Colonic mucosa (tissue), 4 donors: ENCODE measurements around the gene ARL13A. TPM values are rescaled to one million over a fixed set of nuclear protein-coding genes. Genes with fewer than 3 reads are reported as not detected.
"Not testable (repeated sequence)": the region's sequence is repeated elsewhere in the genome, so short reads cannot be mapped to it uniquely, and the experiment has no call there.

Source experiments
- DNase-seq: peaks from one replicate; pipeline ENCODE4 v3.0.0-alpha.2; 2020
- H3K27ac ChIP-seq: fragments of 200-600 bp; one replicate; pipeline ENCODE4 v1.8.0; 2021
- H3K27me3 ChIP-seq: fragments of 200-600 bp; one replicate; pipeline ENCODE4 v1.8.0; 2021
- H3K36me3 ChIP-seq: fragments of 200-600 bp; one replicate; pipeline ENCODE4 v1.8.0; 2021
- H3K4me1 ChIP-seq: fragments of 200-600 bp; one replicate; pipeline ENCODE4 v1.8.0; 2021; ENCODE audit warnings: mild to moderate bottlenecking
- H3K4me3 ChIP-seq: fragments of 200-600 bp; one replicate; pipeline ENCODE4 v1.8.0; 2021
- H3K9ac ChIP-seq, 2 donors: one replicate each; pipeline ENCODE4 v1.7.0; 2013; ENCODE audit warnings: control low read depth in 2 of 2, low read depth in 2 of 2, low read length in 2 of 2
- H3K9me3 ChIP-seq: fragments of 200-600 bp; one replicate; pipeline ENCODE4 v1.8.0; 2021
- intact Hi-C: fragments of 100-400 bp; cut with DNase I; formaldehyde crosslinking; loops from one replicate; pipeline ENCODE4 v1.14.1; 2022
- total RNA-seq, 2 donors: library from RNA; stranded (reverse); fragmentation: NEBNext Ultra II Directional in 1 of 2; extraction: Animal tissue kit (Norgen Biotek cat#: 25700) in 1 of 2; gene quantifications; one replicate each; pipeline ENCODE4 v1.2.1, GENCODE V29; 2021
- TF ChIP-seq, protein P1 (sequence below): fragments of 200-600 bp; IDR thresholded peaks from one replicate; pipeline ENCODE4 v1.8.0; 2022; ENCODE audit warnings: antibody characterized with exemption, mild to moderate bottlenecking
- donor health status: healthy.
- donor health status: DM: no; HTN: no; CAD: no.
- donor health status: DM: no; HTN: no; CAD: no.

The ARL13A gene
- total RNA-seq, 2 donors from 2014 or later, result not detected

DNA sequence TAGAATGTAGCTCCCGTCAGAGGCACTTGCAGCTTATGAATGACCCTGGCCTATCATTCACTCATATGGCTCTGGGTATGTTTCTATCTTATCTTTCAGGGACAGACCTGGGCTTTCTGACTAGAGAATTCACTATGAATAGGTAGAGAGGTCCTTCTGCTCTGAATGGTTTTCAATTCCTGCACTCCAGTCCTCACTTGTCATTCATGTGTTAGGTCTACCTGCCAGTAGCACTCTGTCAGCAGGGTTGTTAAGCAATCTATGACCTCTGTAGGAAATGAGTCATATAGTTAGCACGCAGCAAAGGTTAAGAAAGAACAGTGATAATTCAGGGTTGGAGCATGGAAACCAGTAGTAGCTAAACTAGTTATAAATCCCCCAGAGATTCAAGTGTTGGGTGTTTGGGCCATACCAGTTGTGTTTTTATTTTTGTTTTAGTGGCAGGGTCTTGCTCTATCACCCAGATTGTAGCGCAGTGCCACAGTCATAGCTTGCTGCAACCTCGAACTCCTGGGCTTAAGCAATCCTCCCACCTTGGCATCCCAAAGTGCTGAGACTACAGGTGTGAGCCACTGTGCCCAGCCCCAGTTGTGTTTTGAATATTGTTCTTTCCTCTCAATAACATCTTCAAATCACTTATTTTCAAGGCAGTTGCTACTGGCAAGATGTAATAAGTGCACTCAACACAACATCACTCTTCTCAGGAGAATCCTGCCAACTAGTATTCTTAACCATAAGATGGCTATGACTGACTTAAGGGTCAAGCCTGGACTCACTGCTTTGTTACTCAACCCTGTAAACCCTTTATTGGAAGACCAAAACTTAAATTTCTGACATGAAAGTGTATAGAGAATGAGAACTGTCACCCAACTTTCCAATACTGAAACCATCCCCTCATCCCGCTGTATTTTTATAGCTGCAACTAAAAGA is 25.1 kb downstream of the ARL13A start:
- no peaks in the 10 kb centered on the region for H3K9me3 ChIP-seq
- TF ChIP-seq, protein P1, sequence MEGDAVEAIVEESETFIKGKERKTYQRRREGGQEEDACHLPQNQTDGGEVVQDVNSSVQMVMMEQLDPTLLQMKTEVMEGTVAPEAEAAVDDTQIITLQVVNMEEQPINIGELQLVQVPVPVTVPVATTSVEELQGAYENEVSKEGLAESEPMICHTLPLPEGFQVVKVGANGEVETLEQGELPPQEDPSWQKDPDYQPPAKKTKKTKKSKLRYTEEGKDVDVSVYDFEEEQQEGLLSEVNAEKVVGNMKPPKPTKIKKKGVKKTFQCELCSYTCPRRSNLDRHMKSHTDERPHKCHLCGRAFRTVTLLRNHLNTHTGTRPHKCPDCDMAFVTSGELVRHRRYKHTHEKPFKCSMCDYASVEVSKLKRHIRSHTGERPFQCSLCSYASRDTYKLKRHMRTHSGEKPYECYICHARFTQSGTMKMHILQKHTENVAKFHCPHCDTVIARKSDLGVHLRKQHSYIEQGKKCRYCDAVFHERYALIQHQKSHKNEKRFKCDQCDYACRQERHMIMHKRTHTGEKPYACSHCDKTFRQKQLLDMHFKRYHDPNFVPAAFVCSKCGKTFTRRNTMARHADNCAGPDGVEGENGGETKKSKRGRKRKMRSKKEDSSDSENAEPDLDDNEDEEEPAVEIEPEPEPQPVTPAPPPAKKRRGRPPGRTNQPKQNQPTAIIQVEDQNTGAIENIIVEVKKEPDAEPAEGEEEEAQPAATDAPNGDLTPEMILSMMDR, result no peak

DNA sequence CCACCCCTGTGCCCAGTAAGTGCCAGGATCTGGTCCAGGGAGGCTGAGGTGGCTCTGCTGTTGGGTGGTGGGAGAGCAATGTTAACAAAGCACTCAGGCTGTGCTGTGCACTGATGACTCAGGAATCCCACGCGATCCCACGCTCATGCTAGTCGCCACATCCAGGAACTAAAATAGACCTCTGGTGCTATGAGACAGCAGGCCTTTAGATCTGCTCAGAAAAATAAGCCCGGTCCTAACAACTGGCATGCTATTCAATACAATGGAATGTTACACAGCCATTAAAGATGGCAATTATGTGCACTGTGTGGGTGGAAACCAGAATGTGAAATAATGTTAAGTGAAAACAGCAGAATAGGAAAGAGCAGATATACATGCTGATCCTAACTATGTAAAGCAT is 26.0 kb downstream of the ARL13A start:
- TF ChIP-seq, protein P1, result no peak
- no peak overlapping the region for H3K9ac ChIP-seq
- intact Hi-C loops, result no loop called here
- no peak overlapping the region for H3K27ac ChIP-seq
- H3K4me1 ChIP-seq, result no peaks in the 10 kb centered on the region
- H3K27me3 ChIP-seq, result no peaks in the 10 kb centered on the region
- H3K36me3 ChIP-seq, result no peaks in the 10 kb centered on the region
- no peaks in the 10 kb centered on the region for H3K9me3 ChIP-seq
- DNase-seq, result no peak
- H3K4me3 ChIP-seq, result no peak overlapping the region

More for the DNA sequence above, 25.1 kb downstream of the ARL13A start:
- Histone ChIP-seq H3K4me1 (no peaks in the 10 kb centered on the region), H3K4me3 (no peak overlapping the region), H3K36me3 (no peaks in the 10 kb centered on the region), H3K27me3 (no peaks in the 10 kb centered on the region), H3K27ac (no peak overlapping the region), H3K9ac (no peak overlapping the region)
- intact Hi-C loops, result no loop called here
- DNase-seq, result no peak

DNA sequence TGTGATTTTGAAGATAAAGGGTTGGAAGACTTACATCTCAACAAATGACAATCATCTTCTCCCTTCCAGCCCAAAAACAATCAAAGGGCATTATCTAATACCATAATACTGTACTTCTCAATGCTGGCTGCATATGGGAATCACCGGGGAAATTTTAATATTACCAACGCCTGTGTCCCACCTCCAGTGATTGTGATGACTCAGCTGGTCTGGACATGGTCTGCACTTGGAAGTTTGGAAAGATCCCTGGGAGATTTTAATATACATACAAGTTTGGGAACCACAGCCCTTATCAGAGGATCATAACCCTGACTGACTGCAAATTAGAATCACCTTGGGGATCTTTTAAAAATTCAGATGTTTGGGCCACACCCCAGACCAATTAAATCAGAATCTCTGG is 29.9 kb downstream of the ARL13A start:
- Histone ChIP-seq H3K4me3 (no peak overlapping the region), H3K4me1 (no peaks in the 10 kb centered on the region), H3K9ac (no peak overlapping the region), H3K27me3 (no peaks in the 10 kb centered on the region), H3K36me3 (no peaks in the 10 kb centered on the region), H3K27ac (no peak overlapping the region), H3K9me3 (no peaks in the 10 kb centered on the region)
- TF ChIP-seq, protein P1, result no peak
- intact Hi-C loops, result no loop called here
- no peak for DNase-seq

DNA sequence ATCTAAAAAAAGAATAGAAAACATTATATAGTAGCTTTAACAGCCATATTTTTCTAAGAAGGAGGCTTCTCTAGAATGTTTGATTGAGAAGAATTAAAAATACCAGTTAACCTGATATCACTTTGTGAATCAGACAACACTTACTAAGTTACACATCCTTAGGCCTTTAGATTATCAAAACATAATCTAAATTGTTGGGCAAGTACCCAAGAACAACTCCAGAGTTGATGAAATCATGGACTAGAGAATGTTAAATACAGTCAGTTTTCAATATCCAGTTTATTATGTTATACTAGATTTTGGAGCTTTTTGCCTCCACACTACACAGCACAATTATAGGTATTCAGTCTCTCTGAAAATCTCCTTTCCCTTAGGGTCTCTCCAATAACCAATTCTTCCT is 39.6 kb downstream of the ARL13A start:
- no peak for DNase-seq
- H3K4me3 ChIP-seq, result no peak overlapping the region
- TF ChIP-seq, protein P1, result no peak
- no peaks in the 10 kb centered on the region for H3K36me3 ChIP-seq
- no peak overlapping the region for H3K9ac ChIP-seq
- no peaks in the 10 kb centered on the region for H3K9me3 ChIP-seq
- intact Hi-C loops, result no loop called here
- no peak overlapping the region for H3K27ac ChIP-seq
- no peaks in the 10 kb centered on the region for H3K4me1 ChIP-seq
- H3K27me3 ChIP-seq, result no peaks in the 10 kb centered on the region

DNA sequence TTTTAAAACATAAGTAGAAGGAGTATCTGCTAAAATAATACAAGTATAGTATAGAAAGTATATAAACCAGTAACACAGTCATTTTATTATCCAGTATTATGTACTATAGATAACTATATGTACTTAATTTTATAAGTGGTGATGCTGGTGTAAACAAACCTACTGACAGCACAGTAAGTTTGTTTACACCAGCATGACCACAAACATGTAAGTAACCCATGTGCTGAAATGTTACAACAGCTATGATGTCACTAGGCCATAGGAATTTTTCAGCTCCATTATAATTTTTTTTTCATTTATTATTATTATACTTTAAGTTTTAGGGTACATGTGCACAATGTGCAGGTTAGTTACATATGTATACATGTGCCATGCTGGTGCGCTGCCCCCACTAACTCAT is 42.5 kb downstream of the ARL13A start:
- intact Hi-C loops, H3K36me3 ChIP-seq: not testable (repeated sequence)

DNA sequence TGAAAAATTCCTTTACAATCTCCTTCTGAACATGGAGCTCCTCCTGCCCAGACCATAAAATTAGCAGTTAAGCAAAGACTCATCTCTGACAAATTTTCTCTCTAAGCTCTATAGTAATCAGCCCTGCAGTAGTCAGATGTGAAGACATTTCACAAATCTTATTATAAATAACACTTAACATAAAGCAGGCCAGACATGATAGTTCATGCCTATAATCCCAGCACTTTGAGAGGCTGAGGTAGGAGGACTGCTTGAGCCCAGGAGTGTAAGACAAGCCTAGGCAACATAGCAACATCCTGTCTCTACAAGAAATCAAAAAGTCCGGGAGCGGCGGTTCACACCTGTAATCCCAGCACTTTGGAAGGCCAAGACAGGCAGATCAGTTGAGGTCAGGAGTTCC is 52.5 kb downstream of the ARL13A start:
- no peaks in the 10 kb centered on the region for H3K4me1 ChIP-seq

More for the DNA sequence above, 42.5 kb downstream of the ARL13A start:
- not testable (repeated sequence) for H3K27me3 ChIP-seq, H3K9me3 ChIP-seq, H3K9ac ChIP-seq, H3K27ac ChIP-seq, DNase-seq, H3K4me3 ChIP-seq, H3K4me1 ChIP-seq

More for the DNA sequence above, 52.5 kb downstream of the ARL13A start:
- TF ChIP-seq, protein P1, result no peak
- H3K9me3 ChIP-seq, result no peaks in the 10 kb centered on the region
- DNase-seq, result no peak
- H3K27me3 ChIP-seq, result no peaks in the 10 kb centered on the region
- H3K4me3 ChIP-seq, result no peak overlapping the region
- intact Hi-C loops, result no loop called here
- H3K27ac ChIP-seq, result no peak overlapping the region
- H3K36me3 ChIP-seq, result peaks cover 6% of the 10 kb centered on the region
- H3K9ac ChIP-seq, result no peak overlapping the region
